Measurements from ENCODE around the gene RBM4.
"Not testable (repeated sequence)": the region's sequence is repeated elsewhere in the genome, so short reads cannot be mapped to it uniquely, and the experiment has no call there.

The RBM4 gene

DNA sequence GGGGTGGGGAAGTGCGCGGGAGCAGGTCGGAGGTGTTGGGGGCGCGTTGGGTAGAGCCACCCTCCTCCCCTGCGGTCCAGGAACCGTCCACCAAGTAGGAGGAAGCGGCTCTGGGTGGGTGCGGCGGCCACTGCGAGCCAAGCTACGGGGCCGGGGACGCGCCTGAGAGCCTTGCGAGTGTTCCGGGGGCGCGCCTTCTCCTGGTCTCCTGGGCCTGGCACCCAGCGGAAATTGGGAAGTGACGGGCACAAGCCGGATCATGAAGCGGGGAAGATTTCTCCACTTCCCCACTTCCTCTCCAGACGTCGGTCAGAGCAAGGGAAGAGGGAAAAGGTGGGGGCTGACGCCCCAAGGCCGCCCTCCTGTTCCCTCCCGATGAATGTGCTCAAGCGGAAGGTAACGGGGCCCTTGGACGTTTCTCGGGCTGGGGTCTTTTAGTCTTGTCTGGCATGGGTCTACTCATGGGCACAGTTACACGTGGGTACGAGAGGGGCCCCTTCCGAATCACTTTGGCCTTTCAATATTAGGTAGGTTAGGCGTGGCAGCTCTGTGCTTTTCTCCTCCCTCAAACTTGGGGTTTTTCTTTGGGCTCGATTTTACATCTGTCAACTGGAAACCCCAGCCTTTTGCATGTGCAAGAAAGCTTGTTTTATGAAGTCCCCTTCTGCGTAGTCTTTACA lies 21.2 kb upstream of the RBM4 start:
- DNase-seq (ENCODE audit: low spot score): no peak

DNA sequence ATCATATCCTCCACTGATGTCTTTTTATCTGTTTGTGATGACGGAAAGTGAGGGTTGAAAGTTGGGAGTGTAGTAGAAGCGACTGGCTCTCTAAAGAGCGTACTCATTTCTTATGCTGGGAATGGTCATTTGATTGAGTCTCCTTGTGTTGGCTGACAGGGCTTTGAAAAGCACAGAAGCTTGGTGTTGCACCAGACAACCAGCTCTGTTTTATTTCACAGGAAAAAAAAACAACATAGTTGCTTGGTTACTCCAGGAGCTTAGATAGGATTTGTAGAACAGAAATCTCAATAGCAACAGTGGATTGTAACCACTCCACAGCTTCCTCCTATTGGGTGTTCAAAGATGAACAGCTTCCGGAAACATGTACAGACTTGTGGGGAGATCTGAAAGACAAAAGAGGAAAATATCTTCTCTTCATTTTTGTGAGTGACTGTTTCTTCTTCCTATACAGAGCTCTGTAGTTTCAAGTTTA lies 19.4 kb upstream of the RBM4 start:
- DNase-seq (ENCODE audit: low spot score): no peak

DNA sequence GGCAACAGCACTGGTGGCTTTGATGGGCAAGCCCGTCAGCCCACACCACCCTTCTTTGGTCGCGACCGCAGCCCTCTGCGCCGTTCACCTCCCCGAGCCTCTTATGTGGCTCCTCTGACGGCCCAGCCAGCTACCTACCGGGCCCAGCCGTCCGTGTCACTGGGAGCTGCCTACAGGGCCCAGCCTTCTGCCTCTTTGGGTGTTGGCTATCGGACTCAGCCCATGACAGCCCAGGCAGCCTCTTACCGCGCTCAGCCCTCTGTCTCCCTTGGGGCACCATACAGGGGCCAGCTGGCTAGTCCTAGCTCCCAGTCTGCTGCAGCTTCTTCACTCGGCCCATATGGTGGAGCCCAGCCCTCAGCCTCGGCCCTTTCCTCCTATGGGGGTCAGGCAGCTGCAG lies 14.1 kb upstream of the RBM4 start:
- no peak for DNase-seq (ENCODE audit: low spot score)

DNA sequence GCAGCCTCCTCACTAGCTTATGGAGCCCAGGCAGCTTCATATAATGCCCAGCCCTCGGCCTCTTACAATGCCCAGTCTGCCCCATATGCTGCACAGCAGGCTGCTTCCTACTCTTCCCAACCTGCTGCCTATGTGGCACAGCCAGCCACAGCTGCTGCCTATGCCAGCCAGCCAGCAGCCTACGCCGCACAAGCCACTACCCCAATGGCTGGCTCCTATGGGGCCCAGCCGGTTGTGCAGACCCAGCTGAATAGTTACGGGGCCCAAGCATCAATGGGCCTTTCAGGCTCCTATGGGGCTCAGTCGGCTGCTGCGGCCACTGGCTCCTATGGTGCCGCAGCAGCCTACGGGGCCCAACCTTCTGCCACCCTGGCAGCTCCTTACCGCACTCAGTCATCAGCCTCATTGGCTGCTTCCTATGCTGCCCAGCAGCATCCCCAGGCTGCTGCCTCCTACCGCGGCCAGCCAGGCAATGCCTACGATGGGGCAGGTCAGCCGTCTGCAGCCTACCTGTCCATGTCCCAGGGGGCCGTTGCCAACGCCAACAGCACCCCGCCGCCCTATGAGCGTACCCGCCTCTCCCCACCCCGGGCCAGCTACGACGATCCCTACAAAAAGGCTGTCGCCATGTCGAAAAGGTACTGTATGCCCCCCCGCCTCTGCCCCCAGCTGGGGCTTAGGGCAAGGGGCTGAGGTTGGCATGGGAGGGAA lies 13.3 kb upstream of the RBM4 start:
- no peak for DNase-seq (ENCODE audit: low spot score)

DNA sequence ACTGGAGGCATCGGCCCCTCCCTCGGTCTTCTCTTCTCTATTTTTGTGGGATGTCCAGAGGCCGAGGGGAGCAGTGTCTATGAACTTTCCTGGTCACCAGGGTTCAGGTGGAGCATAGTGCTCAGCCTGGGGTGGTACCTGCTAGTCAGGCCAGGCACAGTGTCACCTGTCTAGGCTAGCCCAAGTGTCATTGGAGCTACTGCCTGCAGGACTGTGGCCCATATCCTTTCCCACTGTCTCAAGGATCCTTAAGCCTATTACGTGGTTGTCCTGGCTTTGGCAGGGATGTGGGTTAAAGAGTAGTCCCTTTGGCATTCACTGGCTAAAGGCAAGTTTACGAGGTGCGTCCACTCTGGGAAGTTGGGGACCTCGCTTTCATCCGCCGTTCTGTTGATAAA lies 12.8 kb upstream of the RBM4 start:
- DNase-seq (ENCODE audit: low spot score): no peak

DNA sequence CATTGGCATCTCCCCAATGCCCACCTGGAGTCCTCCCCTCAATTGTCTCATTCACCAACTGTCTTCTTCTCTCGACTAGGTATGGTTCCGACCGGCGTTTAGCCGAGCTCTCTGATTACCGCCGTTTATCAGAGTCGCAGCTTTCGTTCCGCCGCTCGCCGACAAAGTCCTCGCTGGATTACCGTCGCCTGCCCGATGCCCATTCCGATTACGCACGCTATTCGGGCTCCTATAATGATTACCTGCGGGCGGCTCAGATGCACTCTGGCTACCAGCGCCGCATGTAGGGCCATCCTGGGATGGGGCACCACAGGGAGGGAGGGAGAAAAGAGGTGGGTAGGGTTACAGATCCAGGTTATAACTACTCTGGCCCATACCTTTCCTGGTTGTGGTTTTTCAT lies 12.1 kb upstream of the RBM4 start:
- DNase-seq (ENCODE audit: low spot score): no peak

DNA sequence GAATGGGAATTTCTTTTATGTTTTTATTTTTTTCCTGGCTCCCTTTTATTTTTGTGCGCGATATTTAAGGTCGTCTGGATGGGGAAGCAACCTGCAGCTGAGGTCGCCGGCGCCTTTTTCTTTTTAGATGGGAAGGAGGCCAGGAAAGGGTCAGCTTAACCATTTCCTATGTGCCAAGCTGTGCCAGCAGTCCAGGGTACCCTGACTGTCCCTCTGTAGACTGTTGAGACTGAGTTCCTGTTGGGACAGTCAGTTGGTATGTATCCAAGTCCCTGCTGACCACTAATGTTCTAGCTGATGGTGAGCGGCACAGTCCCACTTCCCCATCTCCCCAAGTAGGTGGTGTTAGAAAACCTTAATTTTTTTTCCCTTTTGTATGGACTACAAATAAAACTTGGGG lies 11.6 kb upstream of the RBM4 start:
- DNase-seq (ENCODE audit: low spot score): no peak

DNA sequence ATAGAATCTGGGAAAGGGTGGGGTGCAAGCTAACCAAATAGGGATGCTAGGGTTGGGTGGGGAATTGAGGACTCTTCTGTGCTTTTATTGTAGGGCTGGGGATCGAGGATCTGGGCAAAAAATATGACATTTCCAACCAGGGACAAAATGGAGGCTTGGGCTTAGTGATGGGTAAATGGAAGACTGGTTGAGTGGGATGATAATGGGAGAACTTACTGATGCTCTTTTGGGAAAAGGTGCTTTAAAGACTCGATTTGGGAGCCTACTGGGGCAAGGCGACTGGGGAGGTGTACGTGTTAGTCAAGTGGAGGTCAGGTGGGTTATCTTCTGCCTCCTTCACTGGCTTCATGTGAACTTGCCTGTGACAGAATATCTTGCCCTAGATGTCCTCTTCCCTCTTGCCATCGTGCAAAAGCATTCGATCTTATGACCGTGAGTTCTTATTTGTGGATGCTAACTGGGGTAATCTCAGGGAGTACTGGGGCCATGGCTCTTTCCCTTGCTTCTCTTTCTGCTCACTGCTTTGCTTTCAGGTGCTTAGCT lies 10.4 kb upstream of the RBM4 start:
- DNase-seq (ENCODE audit: low spot score): no peak

DNA sequence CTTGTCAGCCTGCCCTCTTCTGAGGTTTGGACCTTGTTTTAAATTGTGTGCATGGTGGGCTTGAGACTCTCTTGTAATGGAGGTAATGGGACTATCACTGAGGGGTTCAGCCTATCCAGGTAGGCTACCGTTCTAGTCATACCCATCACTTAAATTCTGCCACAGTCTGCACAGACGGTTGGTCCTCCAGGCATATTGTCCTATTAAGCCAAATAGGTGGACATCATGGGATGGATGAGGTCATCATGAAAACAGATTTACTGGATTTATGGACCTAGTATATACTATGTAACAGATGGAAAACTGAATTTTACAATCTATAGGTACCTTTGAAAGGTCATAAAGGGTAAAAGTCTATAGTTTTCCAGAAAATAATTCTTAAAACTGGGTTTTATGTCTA lies 9.1 kb upstream of the RBM4 start:
- no peak for DNase-seq (ENCODE audit: low spot score)

DNA sequence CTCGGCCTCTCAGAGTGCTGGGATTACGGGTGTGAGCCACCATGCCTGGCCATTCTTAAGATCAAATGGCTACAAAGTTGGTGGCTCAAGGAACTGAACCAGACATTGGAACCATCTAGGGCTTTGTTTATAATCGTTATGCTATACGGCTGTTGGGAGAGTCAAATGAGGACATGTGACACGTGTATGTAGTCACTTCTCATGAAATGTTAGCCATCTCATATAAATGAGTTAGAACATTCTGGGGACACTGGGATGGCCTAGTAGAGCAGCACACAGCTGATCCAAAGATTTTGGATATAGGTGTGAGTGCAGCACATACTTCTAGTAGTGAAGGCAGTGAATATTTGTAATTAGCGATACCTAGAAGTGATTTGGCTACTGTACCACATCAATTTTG lies 6.6 kb upstream of the RBM4 start:
- DNase-seq (ENCODE audit: low spot score): no peak

DNA sequence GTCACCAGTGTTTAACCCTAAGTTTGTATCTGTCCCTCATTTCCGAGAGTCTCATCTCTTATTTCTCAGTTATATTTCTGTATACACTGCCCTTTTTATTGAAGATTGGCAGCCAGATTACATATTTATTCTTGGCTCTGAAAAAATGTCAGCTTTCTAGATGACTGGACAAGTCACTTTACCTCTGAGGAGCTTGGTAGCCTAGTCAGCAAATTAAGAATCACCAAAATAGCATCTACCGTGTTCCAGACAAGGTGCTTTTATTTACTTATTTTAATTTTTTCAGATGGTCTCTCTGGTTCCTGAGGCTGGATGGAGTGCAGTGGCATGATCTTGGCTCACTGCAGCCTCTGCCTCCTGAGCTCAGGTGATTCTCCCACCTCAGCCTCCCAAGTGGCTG lies 5.6 kb upstream of the RBM4 start:
- DNase-seq (ENCODE audit: low spot score): no peak

DNA sequence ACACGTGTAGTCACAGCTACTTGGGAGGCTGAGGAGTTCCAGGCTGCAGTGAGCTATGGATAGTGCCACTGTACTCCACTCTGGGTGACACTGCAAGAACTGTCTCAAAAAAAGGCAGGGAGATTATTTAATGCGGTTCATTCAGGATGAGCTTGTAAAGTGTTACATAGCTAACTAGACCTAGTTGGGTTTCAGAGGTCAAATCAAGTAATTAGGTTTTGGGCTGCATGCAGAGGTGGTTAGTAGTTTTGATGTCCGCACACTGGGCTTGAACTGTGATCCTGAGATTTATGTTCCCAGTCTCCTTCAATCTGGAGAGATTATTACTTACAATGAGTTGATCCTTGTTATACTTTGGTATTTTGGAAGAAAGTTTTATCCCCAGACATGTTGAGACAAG lies 2.1 kb upstream of the RBM4 start:
- no peak for DNase-seq (ENCODE audit: low spot score)

DNA sequence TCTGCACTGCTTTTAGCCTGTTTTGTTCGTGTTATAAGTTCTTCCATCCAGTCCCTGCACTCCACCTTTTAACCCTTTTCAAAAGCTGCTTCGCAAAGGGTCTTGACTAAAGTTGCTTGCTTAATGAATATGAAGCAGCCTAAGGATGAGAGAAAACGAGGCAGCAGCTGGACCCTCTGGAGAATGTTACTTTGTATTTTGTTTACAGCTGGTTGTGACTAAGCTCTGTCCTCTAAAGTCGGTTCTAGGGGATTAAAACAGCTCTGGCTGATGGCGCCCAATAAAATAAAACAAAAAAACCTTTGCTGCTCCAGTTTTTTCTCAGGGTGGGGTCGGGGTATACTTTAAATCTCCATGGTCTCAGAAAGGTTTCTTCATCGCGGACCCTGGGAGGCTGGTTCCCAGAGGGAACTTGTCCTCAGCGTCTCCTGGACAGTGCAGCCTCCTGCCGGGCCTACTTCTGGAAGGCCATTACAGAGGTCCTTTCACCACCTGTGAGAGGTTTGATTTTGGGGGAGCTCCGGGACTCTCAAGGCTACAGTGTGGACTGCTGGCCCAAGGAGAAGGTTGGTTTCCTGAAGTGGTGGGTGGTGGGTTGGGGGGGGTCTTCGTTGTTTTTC lies 836 bp upstream of the RBM4 start:
- peak; percentile 21 for DNase-seq (ENCODE audit: low spot score)

DNA sequence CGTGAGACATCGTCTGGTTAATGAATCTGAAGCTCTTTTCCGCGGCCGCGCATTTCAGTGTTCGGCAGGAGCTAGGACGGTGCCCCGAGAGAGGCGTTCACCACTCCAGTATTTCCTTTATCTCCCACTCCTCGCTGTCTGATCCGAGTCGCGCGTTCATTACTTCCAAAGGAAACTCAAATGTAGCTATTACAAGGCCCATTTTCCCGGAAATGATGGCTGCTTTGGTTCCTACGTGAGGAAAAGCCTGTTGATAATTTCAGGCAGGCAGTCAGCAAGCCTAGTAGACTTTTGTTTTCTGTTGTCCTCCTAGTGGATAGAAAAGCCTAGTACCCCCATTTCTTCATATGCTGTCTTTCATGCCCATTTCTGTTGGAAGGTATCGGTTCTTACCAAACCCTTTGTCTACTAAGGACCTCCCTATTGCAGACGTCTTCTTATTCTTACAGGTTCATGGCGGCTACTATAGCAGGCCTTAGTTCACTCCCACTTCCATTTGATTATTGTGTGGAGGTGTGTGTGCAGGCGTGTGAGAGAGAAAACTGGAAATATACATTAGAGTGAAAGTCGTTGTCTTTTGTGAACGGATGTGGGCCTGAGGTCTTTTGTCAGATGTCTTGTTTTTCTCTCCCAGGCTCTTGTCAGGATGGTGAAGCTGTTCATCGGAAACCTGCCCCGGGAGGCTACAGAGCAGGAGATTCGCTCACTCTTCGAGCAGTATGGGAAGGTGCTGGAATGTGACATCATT lies 737 bp downstream of the RBM4 start:
- no peak for DNase-seq (ENCODE audit: low spot score)

DNA sequence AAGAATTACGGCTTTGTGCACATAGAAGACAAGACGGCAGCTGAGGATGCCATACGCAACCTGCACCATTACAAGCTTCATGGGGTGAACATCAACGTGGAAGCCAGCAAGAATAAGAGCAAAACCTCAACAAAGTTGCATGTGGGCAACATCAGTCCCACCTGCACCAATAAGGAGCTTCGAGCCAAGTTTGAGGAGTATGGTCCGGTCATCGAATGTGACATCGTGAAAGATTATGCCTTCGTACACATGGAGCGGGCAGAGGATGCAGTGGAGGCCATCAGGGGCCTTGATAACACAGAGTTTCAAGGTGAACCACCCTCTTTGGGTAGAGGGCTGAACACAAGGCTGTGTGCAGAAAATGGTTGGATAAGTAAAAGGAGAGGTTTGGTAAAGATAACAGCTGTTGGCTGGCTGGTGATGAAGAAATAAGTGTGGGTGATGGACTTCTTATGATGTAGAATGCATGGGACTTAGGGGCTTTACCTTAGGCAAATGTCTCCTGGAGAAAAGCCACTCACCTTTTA lies 1.4 kb downstream of the RBM4 start:
- DNase-seq (ENCODE audit: low spot score): not testable (repeated sequence)

DNA sequence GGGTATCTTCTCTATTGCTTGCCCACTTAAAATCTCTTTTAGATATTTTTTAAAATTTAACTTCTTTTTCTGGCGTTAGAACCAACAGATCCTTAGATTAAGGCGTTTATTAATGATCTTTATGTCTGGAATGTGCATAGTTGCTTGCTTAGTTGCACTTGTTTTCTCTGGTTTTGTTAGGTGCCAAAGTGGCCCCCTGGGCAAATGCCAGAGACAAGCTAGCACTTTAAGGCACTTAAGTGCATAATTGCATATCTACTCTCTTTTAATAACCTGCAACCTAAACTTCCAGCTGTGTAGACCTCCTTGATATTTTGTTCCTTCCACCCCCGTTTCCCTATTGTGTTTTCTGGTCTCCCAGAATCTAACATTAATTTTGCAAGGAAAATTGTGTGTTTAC lies 3.3 kb downstream of the RBM4 start:
- DNase-seq (ENCODE audit: low spot score): no peak

DNA sequence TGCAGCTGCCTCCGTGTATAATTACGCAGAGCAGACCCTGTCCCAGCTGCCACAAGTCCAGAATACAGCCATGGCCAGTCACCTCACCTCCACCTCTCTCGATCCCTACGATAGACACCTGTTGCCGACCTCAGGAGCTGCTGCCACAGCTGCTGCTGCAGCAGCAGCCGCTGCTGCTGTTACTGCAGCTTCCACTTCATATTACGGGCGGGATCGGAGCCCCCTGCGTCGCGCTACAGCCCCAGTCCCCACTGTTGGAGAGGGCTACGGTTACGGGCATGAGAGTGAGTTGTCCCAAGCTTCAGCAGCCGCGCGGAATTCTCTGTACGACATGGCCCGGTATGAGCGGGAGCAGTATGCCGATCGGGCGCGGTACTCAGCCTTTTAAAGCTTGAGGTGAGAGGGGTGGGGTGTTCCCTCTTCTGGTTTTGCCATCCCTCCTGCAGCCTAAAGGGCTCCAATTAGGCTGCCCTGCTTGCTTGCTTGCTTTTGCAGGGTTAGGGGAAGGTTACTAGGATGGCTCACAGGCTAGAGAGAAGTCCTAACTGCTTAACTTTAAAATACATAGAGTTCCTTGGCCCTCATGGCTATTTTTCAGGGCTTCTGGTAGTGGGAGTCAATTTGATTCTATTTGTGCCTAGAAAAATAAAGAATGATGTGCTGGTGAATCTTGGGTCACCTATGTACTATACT lies 5.4 kb downstream of the RBM4 start:
- no peak for DNase-seq (ENCODE audit: low spot score)

DNA sequence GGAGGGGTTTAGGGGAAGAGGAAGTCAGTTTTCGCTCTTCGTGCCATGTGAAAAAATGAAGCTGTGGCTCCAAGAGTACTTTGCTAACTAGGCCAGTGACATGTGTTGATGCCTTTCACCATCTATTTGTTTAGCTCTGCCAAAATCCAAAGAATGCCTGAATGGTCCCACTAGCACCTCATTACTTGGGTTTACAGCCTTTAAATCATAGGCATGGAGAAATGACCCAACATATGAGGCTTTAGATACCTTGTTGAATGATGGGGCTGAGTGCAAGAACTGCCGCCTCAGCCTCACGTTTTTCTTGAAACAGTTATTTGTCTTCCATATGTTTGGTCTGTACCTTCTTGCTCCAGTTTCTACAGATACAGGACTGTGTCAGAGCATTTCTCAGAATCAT lies 8.3 kb downstream of the RBM4 start:
- no peak for DNase-seq (ENCODE audit: low spot score)

DNA sequence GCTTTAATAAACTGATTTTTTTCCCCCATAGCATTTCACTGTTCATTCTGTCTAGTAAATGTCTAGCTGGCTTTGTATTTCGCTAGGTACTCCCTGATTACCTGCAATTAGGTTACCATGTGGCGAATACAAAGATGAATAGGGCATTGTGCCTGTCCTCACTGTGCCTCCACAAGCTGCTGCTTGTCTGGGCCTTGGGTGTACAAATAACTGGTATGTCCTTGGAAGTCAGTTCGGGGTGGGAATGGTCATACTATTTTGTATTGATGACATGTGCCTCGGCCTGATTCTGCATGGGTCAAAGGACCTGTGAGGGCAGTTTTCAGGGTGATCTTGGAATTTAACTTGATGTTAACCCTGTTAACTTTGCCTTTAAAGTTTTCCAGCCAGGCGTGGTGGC lies 11.4 kb downstream of the RBM4 start:
- DNase-seq (ENCODE audit: low spot score): no peak

DNA sequence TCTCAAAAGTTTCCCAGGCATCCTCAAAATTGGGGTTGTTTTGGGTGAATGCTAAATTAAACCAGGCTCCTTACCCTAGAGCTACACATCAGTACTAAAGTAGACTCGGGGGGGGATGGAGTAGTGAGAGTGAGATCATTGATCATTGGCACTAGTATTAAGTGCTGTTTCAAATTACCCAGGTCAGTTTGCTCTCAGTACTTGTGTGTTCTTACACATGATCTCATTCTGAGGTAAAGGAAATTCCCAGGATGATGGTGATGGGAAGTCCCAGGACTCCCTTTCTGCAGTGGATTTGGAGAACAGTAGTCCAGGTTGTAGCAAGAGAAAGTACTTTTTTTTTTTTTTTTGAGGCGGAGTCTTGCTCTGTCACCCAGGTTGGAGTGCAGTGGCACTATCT lies 12.5 kb downstream of the RBM4 start:
- DNase-seq (ENCODE audit: low spot score): no peak

DNA sequence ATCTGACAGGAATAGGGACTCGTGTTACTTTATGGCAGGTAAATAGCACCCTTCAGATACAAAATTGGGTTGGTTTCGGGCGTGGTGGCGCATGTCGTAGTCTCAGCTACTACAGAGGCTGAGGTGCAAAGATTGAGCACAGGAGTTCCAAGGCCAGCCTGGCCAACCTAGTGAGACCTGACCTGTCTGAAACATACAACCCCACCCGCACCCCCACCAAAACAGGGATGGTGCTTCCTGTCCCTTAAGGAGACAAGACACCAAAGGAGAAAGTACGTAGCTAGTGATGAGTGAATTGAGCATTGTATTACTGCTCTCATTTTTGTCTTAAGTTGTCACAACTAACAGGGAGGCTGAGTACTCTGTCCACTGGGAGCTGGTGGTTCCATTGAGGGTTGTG lies 14.1 kb downstream of the RBM4 start:
- no peak for DNase-seq (ENCODE audit: low spot score)

DNA sequence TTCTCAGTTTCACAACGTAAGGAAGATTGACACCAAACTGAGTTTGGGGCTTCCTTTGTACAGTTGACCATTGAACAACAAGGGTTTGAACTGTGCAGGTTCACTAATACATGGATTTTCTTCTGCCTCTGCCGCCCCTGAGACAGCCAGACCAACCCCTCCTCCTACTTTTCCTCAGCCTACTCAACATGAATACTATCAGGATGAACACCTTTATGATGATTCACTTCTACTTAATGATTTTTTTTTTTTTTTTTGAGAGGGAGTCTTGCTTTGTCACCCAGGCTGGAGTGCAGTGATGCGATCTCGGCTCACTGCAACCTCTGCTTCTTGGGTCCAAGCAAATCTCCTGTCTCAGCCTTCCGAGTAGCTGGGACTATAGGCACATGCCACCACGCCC lies 14.6 kb downstream of the RBM4 start:
- DNase-seq (ENCODE audit: low spot score): no peak

All from D341Med (cell line).